ENCODE data around the gene FAM32A. TPM values are rescaled to one million over a fixed set of nuclear protein-coding genes. Genes with fewer than 3 reads are reported as not detected.

Gene FAM32A
- total and polyA plus RNA-seq, 2 donors (not counting 1 experiment from before 2014, with no cell fraction given), result 53.4 to 62.0 TPM

DNA sequence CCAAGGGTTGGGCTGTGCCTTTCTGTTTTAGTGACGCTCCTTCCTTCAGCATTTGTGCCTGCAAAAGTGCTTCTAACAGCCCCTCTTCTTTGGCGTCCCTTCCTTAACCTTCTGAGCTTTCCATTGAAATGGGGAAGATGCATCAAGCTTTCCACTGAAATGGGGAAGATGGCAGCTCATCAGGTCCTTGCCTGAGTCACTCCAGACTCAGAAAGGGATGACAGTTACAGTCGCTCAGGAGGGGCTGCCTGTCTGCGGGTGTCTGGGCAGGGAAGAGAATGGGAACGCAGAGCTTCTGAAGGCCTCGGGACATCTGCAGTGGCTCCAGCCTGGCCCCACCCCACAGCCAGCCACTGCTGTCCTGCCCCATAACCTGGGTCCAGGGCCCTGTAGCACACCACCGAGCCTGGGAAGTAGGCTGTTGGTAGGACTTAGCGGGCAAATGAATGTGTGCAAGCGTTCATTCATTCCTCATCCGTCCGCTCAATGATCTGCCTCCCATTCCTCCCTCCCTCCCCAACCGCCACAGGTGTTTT lies 22.3 kb downstream of the FAM32A start:
- H3K27ac ChIP-seq (ENCODE audit: low read length in 2 of 2), result no peak overlapping the region
- H3K9me3 ChIP-seq (ENCODE audit: control extremely low read depth in 1 of 3, control insufficient read depth in 2 of 3, insufficient read depth in 1 of 3, low read length in 2 of 3), result no peaks in the 10 kb centered on the region
- ATAC-seq (ENCODE audit: low read depth), result no peak
- POLR2A ChIA-PET, result no interaction called here
- peaks cover 0 to 74% of the 10 kb centered on the region in 2 experiments for H3K36me3 ChIP-seq (replicated peaks in 1 of 2; ENCODE audit: control extremely low read depth in 1 of 2, control insufficient read depth in 1 of 2, extremely low read depth in 1 of 2, insufficient read depth in 2 of 2, low read length in 1 of 2)
- peaks cover 59% of the 10 kb centered on the region for H3K79me2 ChIP-seq (ENCODE audit: control insufficient read depth, insufficient read depth, low read length)
- TF ChIP-seq, protein P1, sequence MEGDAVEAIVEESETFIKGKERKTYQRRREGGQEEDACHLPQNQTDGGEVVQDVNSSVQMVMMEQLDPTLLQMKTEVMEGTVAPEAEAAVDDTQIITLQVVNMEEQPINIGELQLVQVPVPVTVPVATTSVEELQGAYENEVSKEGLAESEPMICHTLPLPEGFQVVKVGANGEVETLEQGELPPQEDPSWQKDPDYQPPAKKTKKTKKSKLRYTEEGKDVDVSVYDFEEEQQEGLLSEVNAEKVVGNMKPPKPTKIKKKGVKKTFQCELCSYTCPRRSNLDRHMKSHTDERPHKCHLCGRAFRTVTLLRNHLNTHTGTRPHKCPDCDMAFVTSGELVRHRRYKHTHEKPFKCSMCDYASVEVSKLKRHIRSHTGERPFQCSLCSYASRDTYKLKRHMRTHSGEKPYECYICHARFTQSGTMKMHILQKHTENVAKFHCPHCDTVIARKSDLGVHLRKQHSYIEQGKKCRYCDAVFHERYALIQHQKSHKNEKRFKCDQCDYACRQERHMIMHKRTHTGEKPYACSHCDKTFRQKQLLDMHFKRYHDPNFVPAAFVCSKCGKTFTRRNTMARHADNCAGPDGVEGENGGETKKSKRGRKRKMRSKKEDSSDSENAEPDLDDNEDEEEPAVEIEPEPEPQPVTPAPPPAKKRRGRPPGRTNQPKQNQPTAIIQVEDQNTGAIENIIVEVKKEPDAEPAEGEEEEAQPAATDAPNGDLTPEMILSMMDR (IDR thresholded peaks at IDR 0.05), result no peak
- TF ChIP-seq EZH2 (IDR thresholded peaks at IDR 0.05; ENCODE audit: borderline replicate concordance, insufficient read depth, low read depth, low read length, poor library complexity, severe bottlenecking), result no peak
- CTCF ChIA-PET, result interaction anchor here (0.6 kb wide), 1 partner anchor 108 kb away, joined by 4 read pairs; no protein-coding TSS in a partner anchor
- H3K4me1 Mint-ChIP-seq, result peaks cover 14% of the 10 kb centered on the region
- no peaks in the 10 kb centered on the region for H3K27me3 Mint-ChIP-seq
- H3K4me3 ChIP-seq (ENCODE audit: control extremely low read depth in 1 of 5, extremely low read depth in 1 of 5, insufficient read depth in 1 of 5, low read depth in 2 of 5, low read length in 4 of 5), result no peak overlapping the region
- no peaks in the 10 kb centered on the region for H3K27me3 ChIP-seq (replicated peaks in 1 of 4; ENCODE audit: control extremely low read depth in 1 of 4, control insufficient read depth in 3 of 4, insufficient read depth in 4 of 4, low read length in 3 of 4)
- intact Hi-C loops (cut with micrococcal nuclease), result no loop called here
- H3K27ac Mint-ChIP-seq, result no peak overlapping the region
- no peak for DNase-seq
- no peak overlapping the region for H2AFZ ChIP-seq (ENCODE audit: insufficient read depth, low read depth, low read length, poor library complexity, severe bottlenecking)
- H3K9ac ChIP-seq (ENCODE audit: low read length), result no peak overlapping the region
- H3K4me1 ChIP-seq (ENCODE audit: control insufficient read depth in 2 of 2, insufficient read depth in 2 of 2, low read length in 2 of 2), result peaks cover 0 to 14% of the 10 kb centered on the region in 2 donors
- H4K20me1 ChIP-seq (ENCODE audit: control insufficient read depth, insufficient read depth, low read length, poor library complexity, severe bottlenecking), result peaks cover 24% of the 10 kb centered on the region
- H3K4me3 Mint-ChIP-seq, result no peak overlapping the region
- WGBS (ENCODE audit: insufficient coverage), result 100% methylated on average over 5 of the region's 12 CpGs
- H3K4me2 ChIP-seq (replicated peaks; ENCODE audit: low read depth, low read length, poor library complexity, severe bottlenecking), result no peak overlapping the region
- H3K9me3 Mint-ChIP-seq (ENCODE audit: insufficient read depth), result no peaks in the 10 kb centered on the region

DNA sequence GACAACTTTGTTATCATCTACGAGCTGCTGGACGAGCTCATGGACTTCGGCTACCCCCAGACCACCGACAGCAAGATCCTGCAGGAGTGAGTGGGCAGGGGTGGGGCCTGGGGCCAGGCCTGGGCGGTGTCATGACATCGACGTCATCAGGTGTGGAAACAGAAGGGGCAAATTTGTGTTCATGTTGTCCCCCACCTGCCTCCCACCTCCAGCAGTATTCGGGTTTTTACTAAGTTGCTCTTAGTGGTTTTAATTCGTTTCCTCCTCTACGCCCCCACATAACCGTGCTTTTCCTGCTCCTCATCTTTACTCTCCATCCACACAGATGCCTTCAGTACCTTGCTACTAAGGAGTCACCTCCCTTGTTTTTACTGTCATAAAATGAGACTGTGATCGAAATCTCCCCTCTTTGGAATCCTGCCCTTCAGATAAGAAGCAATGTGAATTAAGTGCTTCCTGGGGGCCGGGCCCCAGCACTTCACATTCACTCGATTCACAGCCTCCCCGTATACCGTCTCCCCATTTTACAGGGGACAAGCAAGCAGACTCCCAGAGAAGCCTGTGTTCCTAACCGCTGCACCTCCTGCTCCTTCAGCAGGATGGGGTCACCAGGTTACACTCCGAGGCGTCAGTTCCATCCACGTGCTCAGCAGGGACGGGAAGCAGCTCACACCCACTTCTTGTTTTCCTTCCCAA lies 23.0 kb downstream of the FAM32A start:
- Histone ChIP-seq H3K36me3 (replicated peaks in 1 of 2; ENCODE audit: control extremely low read depth in 1 of 2, control insufficient read depth in 1 of 2, extremely low read depth in 1 of 2, insufficient read depth in 2 of 2, low read length in 1 of 2) (peaks cover 0 to 73% of the 10 kb centered on the region in 2 experiments), H3K27ac (ENCODE audit: low read length in 2 of 2) (no peak overlapping the region), H3K9ac (ENCODE audit: low read length) (no peak overlapping the region), H3K27me3 (replicated peaks in 1 of 4; ENCODE audit: control extremely low read depth in 1 of 4, control insufficient read depth in 3 of 4, insufficient read depth in 4 of 4, low read length in 3 of 4) (no peaks in the 10 kb centered on the region), H3K4me1 (ENCODE audit: control insufficient read depth in 2 of 2, insufficient read depth in 2 of 2, low read length in 2 of 2) (peaks cover 0 to 7% of the 10 kb centered on the region in 2 donors), H3K9me3 (ENCODE audit: control extremely low read depth in 1 of 3, control insufficient read depth in 2 of 3, insufficient read depth in 1 of 3, low read length in 2 of 3) (no peaks in the 10 kb centered on the region), H4K20me1 (ENCODE audit: control insufficient read depth, insufficient read depth, low read length, poor library complexity, severe bottlenecking) (peaks cover 20% of the 10 kb centered on the region), H3K79me2 (ENCODE audit: control insufficient read depth, insufficient read depth, low read length) (peaks cover 58% of the 10 kb centered on the region), H2AFZ (ENCODE audit: insufficient read depth, low read depth, low read length, poor library complexity, severe bottlenecking) (no peak overlapping the region), H3K4me3 (ENCODE audit: control extremely low read depth in 1 of 5, extremely low read depth in 1 of 5, insufficient read depth in 1 of 5, low read depth in 2 of 5, low read length in 4 of 5) (no peak overlapping the region), H3K4me2 (replicated peaks; ENCODE audit: low read depth, low read length, poor library complexity, severe bottlenecking) (no peak overlapping the region)
- ChIA-PET POLR2A (no interaction called here), CTCF (interaction anchor here (0.6 kb wide), 1 partner anchor 107 kb away, joined by 4 read pairs; no protein-coding TSS in a partner anchor)
- ATAC-seq (ENCODE audit: low read depth) (no peak), DNase-seq (no peak)
- Mint-ChIP-seq H3K4me3 (no peak overlapping the region), H3K4me1 (peaks cover 11% of the 10 kb centered on the region), H3K27ac (no peak overlapping the region), H3K27me3 (no peaks in the 10 kb centered on the region), H3K9me3 (ENCODE audit: insufficient read depth) (no peaks in the 10 kb centered on the region)
- 97% methylated on average over 7 of the region's 21 CpGs for WGBS (ENCODE audit: insufficient coverage)
- no peak for TF ChIP-seq EZH2 (IDR thresholded peaks at IDR 0.05; ENCODE audit: borderline replicate concordance, insufficient read depth, low read depth, low read length, poor library complexity, severe bottlenecking)
- TF ChIP-seq, protein P1 (IDR thresholded peaks at IDR 0.05), result no peak
- intact Hi-C loops (cut with micrococcal nuclease), result no loop called here
